ENCODE measurements around the gene IDE.

DNA sequence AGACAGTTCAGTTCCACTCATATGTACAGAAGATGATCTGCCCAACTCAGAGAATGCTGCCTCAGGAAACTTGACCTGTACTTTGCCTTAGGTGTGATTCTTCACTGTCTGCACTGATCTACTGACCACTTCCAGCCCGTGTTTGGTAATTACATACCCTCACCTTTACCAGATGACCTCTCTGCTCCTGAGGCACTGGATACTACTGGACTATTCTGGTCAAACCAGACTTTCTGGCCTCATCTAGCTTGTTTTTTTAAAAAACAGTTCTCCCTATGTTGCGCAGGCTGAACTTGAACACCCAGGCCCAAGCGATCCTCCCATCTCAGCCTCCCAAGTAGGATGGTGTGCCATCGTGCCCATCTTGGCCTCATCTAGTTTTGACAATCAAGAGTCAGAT lies 26.2 kb downstream of the IDE start:
- TF ChIP-seq USF1 (IDR thresholded peaks at IDR 0.05) (no peak), FOXM1 (IDR thresholded peaks at IDR 0.05; ENCODE audit: borderline replicate concordance, low read depth) (no peak), YY1 (IDR thresholded peaks at IDR 0.05; ENCODE audit: low read depth) (no peak), EP300 (IDR thresholded peaks at IDR 0.05; ENCODE audit: borderline replicate concordance) (no peak), TCF12 (IDR thresholded peaks at IDR 0.05; ENCODE audit: low read depth) (no peak), CREB1 (IDR thresholded peaks at IDR 0.05; ENCODE audit: low read depth) (no peak), REST (IDR thresholded peaks at IDR 0.05; ENCODE audit: low read depth) (no peak), TEAD4 (IDR thresholded peaks at IDR 0.05) (no peak), EGR1 (IDR thresholded peaks at IDR 0.05) (no peak)

All from Ishikawa (cell line).